Activated CD8-positive, alpha-beta memory T cell treated with anti-CD3 and anti-CD28 coated beads for 24 hours (primary cell): Measurements from ENCODE around the gene ZNF800.
"Not testable (repeated sequence)": the region's sequence is repeated elsewhere in the genome, so short reads cannot be mapped to it uniquely, and the experiment has no call there.

Experiments used
- DNase-seq: peaks from one replicate; pipeline ENCODE4 v3.0.0-alpha.2; 2020

The ZNF800 gene

GRCh38 chr7:127392566-127393367 lies at the start of gene ZNF800:
TSS of gene ZNF800 (minus strand) at chr7:127392708. CDS start at chr7:127391557, 1,151 bp downstream.
- DNase-seq = peak; percentile 94

- DNase-seq = no peak
These were observed 47.7 kb upstream of the ZNF800 start for GRCh38 chr7:127440206-127440605.

GRCh38 chr7:127438836-127439235 lies 46.3 kb upstream of the ZNF800 start:
- DNase-seq = no peak

GRCh38 chr7:127437837-127438236 lies 45.3 kb upstream of the ZNF800 start:
- no peak for DNase-seq

GRCh38 chr7:127437241-127437640 lies 44.7 kb upstream of the ZNF800 start:
- DNase-seq = no peak

- DNase-seq = not testable (repeated sequence)
These were observed 36.8 kb upstream of the ZNF800 start for GRCh38 chr7:127429281-127429680.

GRCh38 chr7:127419196-127419595 lies 26.7 kb upstream of the ZNF800 start:
- DNase-seq = no peak

GRCh38 chr7:127418459-127418858 lies 26.0 kb upstream of the ZNF800 start:
- DNase-seq = no peak

- no peak for DNase-seq
These were observed 24.8 kb upstream of the ZNF800 start for GRCh38 chr7:127417346-127417745.

- no peak for DNase-seq
These were observed 22.7 kb upstream of the ZNF800 start for GRCh38 chr7:127415060-127415742.

- DNase-seq = no peak
These were observed 21.5 kb upstream of the ZNF800 start for GRCh38 chr7:127413962-127414361.

GRCh38 chr7:127413326-127413725 lies 20.8 kb upstream of the ZNF800 start:
- DNase-seq = no peak

GRCh38 chr7:127411176-127411575 lies 18.7 kb upstream of the ZNF800 start:
- DNase-seq = no peak

- DNase-seq = no peak
These were observed 17.1 kb upstream of the ZNF800 start for GRCh38 chr7:127409629-127410028.

GRCh38 chr7:127404286-127405072 lies 12.0 kb upstream of the ZNF800 start:
- no peak for DNase-seq

- no peak for DNase-seq
These were observed 3.7 kb upstream of the ZNF800 start for GRCh38 chr7:127396184-127396583.

- DNase-seq = not testable (repeated sequence)
These were observed 2.6 kb upstream of the ZNF800 start for GRCh38 chr7:127395104-127395503.

- no peak for DNase-seq
These were observed 1.0 kb upstream of the ZNF800 start for GRCh38 chr7:127393368-127394058.

- no peak for DNase-seq
These were observed 334 bp downstream of the ZNF800 start for GRCh38 chr7:127392182-127392565.

GRCh38 chr7:127391591-127392181 lies 822 bp downstream of the ZNF800 start:
- DNase-seq = peak; percentile 83

GRCh38 chr7:127390817-127391590 lies 1.5 kb downstream of the ZNF800 start:
- no peak for DNase-seq
